ENCODE measurements around the gene NTRK1.

The NTRK1 gene

DNA sequence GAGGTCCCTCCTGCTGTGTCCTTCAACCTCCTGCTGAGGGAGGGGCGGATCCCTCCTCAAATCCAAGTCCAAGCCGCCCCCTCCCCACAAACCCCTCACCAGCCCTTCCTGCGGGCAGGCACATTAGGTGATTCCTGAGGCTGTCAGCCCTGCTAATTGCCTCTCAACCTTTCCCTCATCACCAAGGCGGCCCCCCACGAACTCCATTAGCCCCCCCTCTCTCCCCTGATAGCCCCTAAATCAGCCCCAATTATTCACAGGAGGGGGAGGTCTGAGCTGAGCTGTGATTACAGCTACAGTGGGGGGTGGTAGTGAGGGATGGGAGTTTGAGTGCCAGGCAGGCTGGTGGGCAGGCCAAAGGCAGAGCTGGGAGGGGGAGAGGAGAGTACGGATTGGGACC, 27.1 kb downstream of the NTRK1 start:
- DNase-seq (ENCODE audit: low read depth), result no peak
- no peak overlapping the region for H3K4me3 ChIP-seq (ENCODE audit: low read depth, low read length)
- TF ChIP-seq, protein P1, sequence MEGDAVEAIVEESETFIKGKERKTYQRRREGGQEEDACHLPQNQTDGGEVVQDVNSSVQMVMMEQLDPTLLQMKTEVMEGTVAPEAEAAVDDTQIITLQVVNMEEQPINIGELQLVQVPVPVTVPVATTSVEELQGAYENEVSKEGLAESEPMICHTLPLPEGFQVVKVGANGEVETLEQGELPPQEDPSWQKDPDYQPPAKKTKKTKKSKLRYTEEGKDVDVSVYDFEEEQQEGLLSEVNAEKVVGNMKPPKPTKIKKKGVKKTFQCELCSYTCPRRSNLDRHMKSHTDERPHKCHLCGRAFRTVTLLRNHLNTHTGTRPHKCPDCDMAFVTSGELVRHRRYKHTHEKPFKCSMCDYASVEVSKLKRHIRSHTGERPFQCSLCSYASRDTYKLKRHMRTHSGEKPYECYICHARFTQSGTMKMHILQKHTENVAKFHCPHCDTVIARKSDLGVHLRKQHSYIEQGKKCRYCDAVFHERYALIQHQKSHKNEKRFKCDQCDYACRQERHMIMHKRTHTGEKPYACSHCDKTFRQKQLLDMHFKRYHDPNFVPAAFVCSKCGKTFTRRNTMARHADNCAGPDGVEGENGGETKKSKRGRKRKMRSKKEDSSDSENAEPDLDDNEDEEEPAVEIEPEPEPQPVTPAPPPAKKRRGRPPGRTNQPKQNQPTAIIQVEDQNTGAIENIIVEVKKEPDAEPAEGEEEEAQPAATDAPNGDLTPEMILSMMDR (IDR thresholded peaks at IDR 0.05; ENCODE audit: control insufficient read depth, extremely low read depth, insufficient read depth), result no peak

DNA sequence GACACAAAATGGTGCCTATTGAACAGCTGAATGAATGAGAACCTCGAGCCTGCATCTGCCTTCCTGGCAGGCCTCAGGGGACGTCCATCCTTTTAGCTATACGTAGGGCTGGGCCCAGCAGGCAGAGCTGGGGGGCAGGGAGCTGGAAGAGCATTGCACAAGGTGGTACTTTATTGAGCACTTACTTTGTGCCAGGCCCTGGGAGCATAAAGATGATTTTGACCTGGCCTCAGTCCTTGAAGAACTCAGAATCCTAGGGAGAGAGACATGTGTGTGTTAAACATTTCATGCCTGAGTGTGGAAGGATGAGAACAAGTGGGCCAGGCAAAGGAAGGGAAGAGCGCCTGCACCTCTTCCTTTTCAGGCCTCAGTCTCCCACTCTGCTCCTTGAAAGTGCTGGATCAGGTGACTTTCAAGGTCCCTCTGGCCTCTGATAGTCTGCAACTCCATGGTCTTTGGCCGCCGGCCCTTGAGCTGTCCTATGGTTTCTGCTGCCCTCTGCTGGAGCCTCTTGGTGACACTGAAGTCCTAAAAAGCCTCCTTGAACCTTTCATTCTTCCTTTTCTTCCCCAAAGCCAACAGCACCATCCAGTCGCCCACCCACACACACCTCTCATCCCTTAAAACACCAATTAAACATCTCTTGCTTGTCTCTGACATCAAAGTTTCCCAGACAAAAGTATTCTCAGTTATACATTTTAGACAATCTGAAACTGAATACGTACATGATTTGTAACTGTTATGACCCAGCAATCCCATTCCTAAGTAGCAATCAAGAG, 29.3 kb downstream of the NTRK1 start:
- DNase-seq (ENCODE audit: low read depth), result no peak
- TF ChIP-seq, protein P1 (IDR thresholded peaks at IDR 0.05; ENCODE audit: control insufficient read depth, extremely low read depth, insufficient read depth), result peak; percentile 86
- no peak overlapping the region for H3K4me3 ChIP-seq (ENCODE audit: low read depth, low read length)

DNA sequence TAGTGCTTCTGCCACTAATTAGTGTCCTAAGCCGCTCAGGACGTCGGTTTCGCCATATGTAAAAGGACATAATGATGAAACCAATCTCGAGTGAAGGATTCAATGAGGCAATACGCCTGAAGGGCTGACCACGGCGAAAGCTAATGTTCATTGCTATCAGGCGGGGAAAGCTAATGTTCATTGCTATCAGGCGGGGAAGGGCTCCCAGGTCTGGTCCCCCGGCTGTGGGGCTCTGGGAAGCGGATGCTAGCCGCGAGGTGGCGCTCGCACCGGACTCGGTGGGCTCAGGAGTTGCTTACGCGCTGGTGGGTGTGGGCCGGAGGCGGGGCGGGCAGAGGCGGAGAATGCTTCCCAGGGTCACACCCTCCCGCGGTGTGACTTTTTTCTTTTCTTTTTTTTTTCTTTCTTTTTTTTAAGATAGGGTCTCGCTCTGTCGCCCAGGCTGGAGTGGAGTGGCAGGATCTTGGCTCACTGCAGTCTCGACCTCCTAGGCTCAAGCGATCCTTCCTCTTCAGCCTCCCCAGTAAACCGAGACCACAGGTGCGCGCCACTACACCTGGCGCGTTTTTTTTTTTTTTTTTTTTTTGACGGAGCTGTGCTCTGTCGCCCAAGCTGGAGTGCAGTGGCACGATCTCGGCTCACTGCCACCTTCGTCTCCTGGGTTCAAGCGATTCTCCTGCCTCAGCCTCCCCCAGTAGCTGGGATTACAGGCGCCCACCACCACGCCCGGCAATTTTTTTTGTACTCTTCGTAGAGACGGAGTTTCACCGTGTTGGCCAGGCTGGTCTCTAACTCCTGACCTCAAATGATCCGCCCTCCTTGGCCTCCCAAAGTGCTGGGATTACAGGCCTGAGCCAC, 31.8 kb downstream of the NTRK1 start:
- TF ChIP-seq, protein P1 (IDR thresholded peaks at IDR 0.05; ENCODE audit: control insufficient read depth, extremely low read depth, insufficient read depth), result peak; percentile 59
- no peak for DNase-seq (ENCODE audit: low read depth)
- no peak overlapping the region for H3K4me3 ChIP-seq (ENCODE audit: low read depth, low read length)

DNA sequence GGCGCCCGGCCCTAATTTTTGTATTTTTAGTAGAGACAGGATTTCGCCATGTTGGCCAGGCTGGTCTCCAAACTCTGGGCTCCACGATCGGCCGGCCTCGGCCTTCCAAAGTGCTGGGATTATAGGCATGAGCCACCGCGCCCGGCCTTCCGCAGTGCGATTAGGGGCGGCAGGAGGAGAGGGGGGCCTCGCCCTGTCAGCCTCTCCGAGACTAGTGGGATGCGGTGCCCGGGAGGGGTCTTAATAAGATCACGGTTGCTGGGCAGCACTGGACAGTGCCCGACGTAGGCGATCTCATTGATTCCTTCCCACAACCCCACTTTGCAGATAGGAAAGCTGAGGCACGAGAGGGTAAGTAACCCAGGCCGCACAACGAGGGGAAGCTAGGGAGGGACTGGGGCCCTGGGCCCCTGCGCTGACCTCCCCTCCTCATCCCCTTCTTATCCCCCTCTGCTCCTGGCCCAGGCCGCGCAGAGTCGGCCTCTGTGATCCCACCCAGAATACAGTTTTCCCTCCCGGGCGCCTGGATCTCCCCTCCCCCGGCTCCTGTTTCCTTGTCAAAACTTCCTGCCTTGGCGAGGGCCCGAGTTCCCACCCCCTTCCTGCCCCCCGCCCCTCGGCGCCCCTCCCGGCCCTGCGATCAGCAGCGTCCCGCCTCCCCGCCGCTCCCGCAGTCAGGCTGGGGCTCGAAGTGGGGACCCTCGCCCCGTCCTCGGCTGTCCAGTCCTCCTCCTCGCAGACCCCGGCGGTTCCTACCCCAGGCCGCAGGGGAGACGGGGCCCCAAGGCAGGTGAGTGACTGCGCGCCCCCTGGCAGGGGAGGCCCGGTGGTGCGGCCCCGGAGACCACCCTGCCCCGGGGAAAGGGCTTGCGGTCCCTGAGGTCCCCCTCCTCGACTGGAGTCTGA, 32.6 kb downstream of the NTRK1 start, which contains the start of gene PEAR1:
Gene PEAR1, plus strand, starts transcription at position 671 of the 906 bp plus-strand sequence. CDS start 10,209 bp downstream, outside the sequence.
- no peak for DNase-seq (ENCODE audit: low read depth)

DNA sequence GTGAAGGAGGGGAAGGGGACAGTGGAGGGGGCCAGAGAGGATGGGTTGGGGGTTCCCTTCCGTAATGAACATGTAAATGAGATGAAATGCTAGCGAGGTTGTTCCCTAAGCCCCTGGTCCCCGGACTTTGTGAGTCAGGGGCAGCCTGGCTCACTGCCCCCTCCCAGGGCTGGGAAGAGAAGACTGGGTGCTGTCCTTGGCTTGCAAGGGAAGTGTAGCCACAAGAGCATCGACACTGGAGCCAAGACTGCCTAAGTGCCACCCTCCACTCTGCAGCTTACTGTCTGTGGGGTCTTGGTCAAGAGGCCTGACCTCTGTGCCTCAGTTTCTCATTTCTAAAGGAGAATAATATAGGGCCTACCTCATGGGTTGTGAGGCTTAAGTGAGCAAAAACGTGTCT, 33.3 kb downstream of the NTRK1 start:
- no peak for DNase-seq (ENCODE audit: low read depth)
- H3K4me3 ChIP-seq (ENCODE audit: low read depth, low read length), result no peak overlapping the region
- TF ChIP-seq, protein P1 (IDR thresholded peaks at IDR 0.05; ENCODE audit: control insufficient read depth, extremely low read depth, insufficient read depth), result no peak

More for the DNA sequence above, 32.6 kb downstream of the NTRK1 start, which contains the start of gene PEAR1:
- TF ChIP-seq, protein P1 (IDR thresholded peaks at IDR 0.05; ENCODE audit: control insufficient read depth, extremely low read depth, insufficient read depth), result no peak
- H3K4me3 ChIP-seq (ENCODE audit: low read depth, low read length), result no peak within 1 kb of the TSS

DNA sequence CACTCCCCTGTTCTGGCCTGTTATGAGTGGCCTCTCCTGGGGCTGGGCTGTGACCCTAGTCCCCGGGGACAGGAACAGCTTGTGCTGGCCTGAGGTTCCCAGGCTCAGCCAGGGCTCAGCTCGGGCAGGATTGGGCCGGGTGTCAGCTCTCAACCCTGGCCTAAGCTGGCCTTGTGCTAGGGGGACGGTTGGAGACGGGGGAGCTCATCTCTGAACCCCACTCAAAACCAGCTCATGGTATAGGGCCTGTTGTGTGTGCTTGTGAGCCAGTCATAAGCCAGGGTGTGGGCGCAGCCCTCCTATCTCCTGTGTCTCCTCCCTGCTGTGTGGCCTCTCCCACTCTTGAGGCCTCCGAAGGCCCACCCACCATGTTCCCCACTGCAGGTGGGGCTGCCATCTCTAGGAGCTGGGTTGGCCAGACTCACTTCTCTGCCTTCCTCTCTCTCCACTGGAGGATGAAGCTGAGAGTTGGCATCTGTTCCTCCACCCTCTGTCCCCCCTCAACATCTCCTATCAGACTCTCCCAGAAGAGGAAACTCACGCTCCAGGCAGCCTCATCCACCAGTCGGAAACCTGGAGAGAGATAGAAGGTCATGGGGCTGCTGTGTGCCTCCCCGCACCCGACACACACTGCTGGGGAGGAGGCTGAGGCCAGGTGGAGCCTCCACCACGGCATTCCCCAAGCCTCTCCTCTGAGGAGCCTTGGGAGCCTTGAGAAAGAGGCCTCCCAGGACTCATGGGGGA, 34.2 kb downstream of the NTRK1 start:
- no peak overlapping the region for H3K4me3 ChIP-seq (ENCODE audit: low read depth, low read length)
- no peak for DNase-seq (ENCODE audit: low read depth)
- TF ChIP-seq, protein P1 (IDR thresholded peaks at IDR 0.05; ENCODE audit: control insufficient read depth, extremely low read depth, insufficient read depth), result no peak
